HepG2 (cell line): ENCODE measurements around the gene TMEM220. TPM values are rescaled to one million over a fixed set of nuclear protein-coding genes. Genes with fewer than 3 reads are reported as not detected.

Experiments
- ATAC-seq: fragments of 200-7000 bp; cut with Tn5 transposase; 3 replicates; pipeline ENCODE4 v1.9.1; 2020; ENCODE audit warnings: mild to moderate bottlenecking, moderate library complexity
- BruUV-seq: library from RNA; stranded (reverse); fragments of 400-500 nt; replicated peaks from 2 replicates; lab custom pipeline; 2021; lab: Mats Ljungman, UMichigan
- CTCF ChIA-PET: fragments of 300-600 bp; formaldehyde crosslinking; extraction: SDS; loops from one replicate; lab custom pipeline; 2021; ENCODE audit warnings: low total read pairs, inconsistent platforms, low intra/inter-chr PET ratio; lab: Yijun Ruan, JAX
- POLR2A ChIA-PET: fragments of 350-600 bp; sonication (Branson Sonifier 250); formaldehyde crosslinking; loops from one replicate; lab custom pipeline; 2020; ENCODE audit warnings: antibody characterized with exemption, inconsistent platforms; lab: Yijun Ruan, JAX
- DNase-seq: peaks from one replicate; pipeline ENCODE4 v3.0.0-alpha.2; 2015; ENCODE audit warnings: low spot score
- FAIRE-seq: peaks from 3 replicates; lab custom pipeline; 2011; peaks lifted over from hg19 to GRCh38; lab: Jason Lieb, UNC
- H2AFZ ChIP-seq: one replicate; pipeline ENCODE4 v1.6.1; 2011; ENCODE audit warnings: low read length, inconsistent platforms
- H3K27ac ChIP-seq: fragments of 300-600 bp; 3 replicates; pipeline ENCODE4 v1.8.0; 2011; ENCODE audit warnings: mixed run types, mild to moderate bottlenecking, mixed read lengths, low read length, inconsistent platforms; ENCODE audit not compliant: insufficient read depth; ENCODE audit errors: extremely low read length
- H3K27me3 ChIP-seq, 2 experiments: fragments of 200-600 bp in 1 of 2; 2 replicates in 1 of 2; 3 replicates in 1 of 2; pipeline versions ENCODE4 v1.6.0 to v1.8.0; 2011; ENCODE audit warnings: low read length in 2 of 2, mild to moderate bottlenecking in 2 of 2, moderate library complexity in 2 of 2, inconsistent platforms in 1 of 2; ENCODE audit not compliant: insufficient read depth in 2 of 2, control insufficient read depth in 1 of 2
- H3K36me3 ChIP-seq, 2 experiments: fragments of 200-600 bp in 1 of 2; replicated peaks in 1 of 2; 2 replicates in 1 of 2; 3 replicates in 1 of 2; pipeline versions ENCODE4 v1.5.1 to v1.8.0; 2011; ENCODE audit warnings: low read length in 2 of 2, inconsistent platforms in 1 of 2; ENCODE audit not compliant: insufficient read depth in 2 of 2, control insufficient read depth in 1 of 2
- H3K4me1 ChIP-seq: 2 replicates; pipeline ENCODE4 v1.5.1; 2012; ENCODE audit warnings: low read length, inconsistent platforms; ENCODE audit not compliant: insufficient read depth
- H3K4me2 ChIP-seq: 2 replicates; pipeline ENCODE4 v1.6.0; 2011; ENCODE audit warnings: low read depth, low read length, inconsistent platforms
- H3K4me3 ChIP-seq, 3 experiments: fragments of 200-600 bp in 1 of 3; sonication (generic), shearing (Covaris generic) in 1 of 3; replicated peaks in 1 of 3; 2 replicates each; pipeline ENCODE4 v1.5.1; 2011 to 2016; ENCODE audit warnings: low read length in 3 of 3, inconsistent platforms in 2 of 3, low read depth in 2 of 3, mild to moderate bottlenecking in 2 of 3, control low read depth in 1 of 3, mixed read lengths in 1 of 3; ENCODE audit not compliant: insufficient read depth in 1 of 3
- H3K79me2 ChIP-seq: one replicate; pipeline ENCODE4 v1.6.1; 2011; ENCODE audit warnings: low read length, inconsistent platforms; ENCODE audit not compliant: insufficient read depth
- H3K9ac ChIP-seq: 2 replicates; pipeline ENCODE4 v1.6.0; 2011; ENCODE audit warnings: mild to moderate bottlenecking, low read depth, low read length, inconsistent platforms; ENCODE audit not compliant: insufficient read depth
- H3K9me3 ChIP-seq: 2 replicates; pipeline ENCODE4 v1.5.1; 2012; ENCODE audit warnings: mild to moderate bottlenecking, low read length
- H4K20me1 ChIP-seq: 2 replicates; pipeline ENCODE4 v1.6.0; 2011; ENCODE audit warnings: inconsistent platforms, mild to moderate bottlenecking, low read length, moderate library complexity; ENCODE audit not compliant: insufficient read depth
- GABPA ChIP-seq, 2 experiments: IDR thresholded peaks; 2 replicates each; pipeline ENCODE4 v1.6.1; 2011 to 2016; ENCODE audit warnings: low read depth in 2 of 2, low read length in 1 of 2, missing biosample characterization in 1 of 2, missing genetic modification characterization in 1 of 2
- SMC3 ChIP-seq: IDR thresholded peaks from 2 replicates; pipeline ENCODE4 v1.6.1; 2011; ENCODE audit warnings: low read length, improper control_type of control experiment
- STAG1 ChIP-seq: sonication (generic); formaldehyde crosslinking; IDR thresholded peaks from 2 replicates; pipeline ENCODE4 v1.4.0; 2020; ENCODE audit warnings: missing genetic modification reagents
- ZMYM3 ChIP-seq: sonication (generic); formaldehyde crosslinking; IDR thresholded peaks from 2 replicates; pipeline ENCODE4 v1.5.1; 2020; ENCODE audit warnings: mild to moderate bottlenecking, missing genetic modification reagents
- WGBS: methylation state at CpG from one replicate; pipeline ENCODE4 v1.1.6; 2017; ENCODE audit warnings: low lambda C conversion rate; 5-methylcytosine and 5-hydroxymethylcytosine counted together
- in situ Hi-C: cut with HindIII; loops from 2 replicates; pipeline ENCODE4 v1.10.0; 2017; ENCODE audit warnings: low pct_unique_long_range_greater_than_20kb; ENCODE audit not compliant: extremely low pct_ligation_motif_present
- intact Hi-C: fragments of 100-400 bp; cut with micrococcal nuclease; formaldehyde crosslinking; loops from one replicate; pipeline ENCODE4 v1.10.0; 2022; ENCODE audit not compliant: unreplicated experiment
- polyA plus RNA-seq, 8 experiments: library from polyadenylated mRNA; depleted of rRNA in 3 of 8; stranded (reverse) in 7 of 8; unstranded in 1 of 8; fragments of >200 nt; fragmentation: Illumina TruSeq in 4 of 8; extraction: Trizol in 4 of 8; gene quantifications; 2 replicates each; pipeline versions ENCODE4 v1.2.1 to v1.2.3, GENCODE V29; 2011 to 2016; ENCODE audit warnings: low read depth in 4 of 8, missing spikeins in 1 of 8, mixed read lengths in 1 of 8; ENCODE audit not compliant: insufficient read depth in 1 of 8
- total RNA-seq, 5 experiments: library from RNA; depleted of rRNA; stranded (reverse); fragments of >200 nt; fragmentation: Illumina TruSeq; extraction: Trizol; gene quantifications; 2 replicates each; pipeline ENCODE4 v1.2.3, GENCODE V29; 2016; ENCODE audit warnings: low read depth in 1 of 5
- TF ChIP-seq, protein P1 (sequence below): sonication (generic); formaldehyde crosslinking; IDR thresholded peaks from 2 replicates; pipeline ENCODE4 v1.5.0; 2020; ENCODE audit warnings: mild to moderate bottlenecking, missing genetic modification reagents, moderate library complexity
- TF ChIP-seq, protein P2 (sequence below): sonication (generic); formaldehyde crosslinking; IDR thresholded peaks from 2 replicates; pipeline ENCODE4 v1.5.0; 2020; ENCODE audit warnings: mild to moderate bottlenecking, missing genetic modification reagents
- TF ChIP-seq, protein P3 (sequence below), 2 experiments: sonication (generic) in 1 of 2; formaldehyde crosslinking in 1 of 2; IDR thresholded peaks; 2 replicates each; pipeline versions ENCODE4 v1.4.0 to v1.6.1; 2018 to 2020; ENCODE audit warnings: missing genetic modification reagents in 2 of 2, borderline replicate concordance in 1 of 2, low read depth in 1 of 2, mild to moderate bottlenecking in 1 of 2, missing biosample characterization in 1 of 2

Gene TMEM220
- total and polyA plus RNA-seq, 2 of the 13 experiments (the other 11 are each of a cell fraction or from before 2014, with no cell fraction given) = 1.3 to 2.2 TPM

DNA sequence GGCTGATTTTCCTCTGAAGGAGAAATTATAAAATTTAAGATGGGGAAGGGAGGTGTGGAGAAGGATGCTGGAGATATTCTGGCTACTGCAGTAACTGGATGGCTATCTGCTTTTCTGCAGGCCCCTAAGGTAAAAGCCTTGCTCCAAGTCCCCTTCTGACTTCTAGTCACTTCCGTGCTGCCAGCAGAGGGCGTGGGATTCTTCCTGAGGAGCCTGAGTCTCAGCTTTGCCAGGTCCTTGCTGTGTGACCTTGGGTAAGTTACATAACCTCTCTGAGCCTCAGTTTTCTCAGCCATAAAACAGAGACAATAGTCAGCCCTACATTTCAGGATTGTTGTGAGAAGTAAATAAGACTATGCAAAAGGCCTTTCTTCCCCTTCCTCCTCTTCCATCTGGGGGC lies 24.3 kb upstream of the TMEM220 start (continued):
- TF ChIP-seq, protein P1, sequence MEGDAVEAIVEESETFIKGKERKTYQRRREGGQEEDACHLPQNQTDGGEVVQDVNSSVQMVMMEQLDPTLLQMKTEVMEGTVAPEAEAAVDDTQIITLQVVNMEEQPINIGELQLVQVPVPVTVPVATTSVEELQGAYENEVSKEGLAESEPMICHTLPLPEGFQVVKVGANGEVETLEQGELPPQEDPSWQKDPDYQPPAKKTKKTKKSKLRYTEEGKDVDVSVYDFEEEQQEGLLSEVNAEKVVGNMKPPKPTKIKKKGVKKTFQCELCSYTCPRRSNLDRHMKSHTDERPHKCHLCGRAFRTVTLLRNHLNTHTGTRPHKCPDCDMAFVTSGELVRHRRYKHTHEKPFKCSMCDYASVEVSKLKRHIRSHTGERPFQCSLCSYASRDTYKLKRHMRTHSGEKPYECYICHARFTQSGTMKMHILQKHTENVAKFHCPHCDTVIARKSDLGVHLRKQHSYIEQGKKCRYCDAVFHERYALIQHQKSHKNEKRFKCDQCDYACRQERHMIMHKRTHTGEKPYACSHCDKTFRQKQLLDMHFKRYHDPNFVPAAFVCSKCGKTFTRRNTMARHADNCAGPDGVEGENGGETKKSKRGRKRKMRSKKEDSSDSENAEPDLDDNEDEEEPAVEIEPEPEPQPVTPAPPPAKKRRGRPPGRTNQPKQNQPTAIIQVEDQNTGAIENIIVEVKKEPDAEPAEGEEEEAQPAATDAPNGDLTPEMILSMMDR = peak; percentile 45
- no peak for TF ChIP-seq GABPA (IDR thresholded peaks at IDR 0.05; ENCODE audit: low read depth, low read length)
- peak; percentile 25; the same call in 1 of the 2 replicates for TF ChIP-seq GABPA (CRISPR knock-in tag; IDR thresholded peaks at IDR 0.05; ENCODE audit: low read depth)
- TF ChIP-seq, protein P2, sequence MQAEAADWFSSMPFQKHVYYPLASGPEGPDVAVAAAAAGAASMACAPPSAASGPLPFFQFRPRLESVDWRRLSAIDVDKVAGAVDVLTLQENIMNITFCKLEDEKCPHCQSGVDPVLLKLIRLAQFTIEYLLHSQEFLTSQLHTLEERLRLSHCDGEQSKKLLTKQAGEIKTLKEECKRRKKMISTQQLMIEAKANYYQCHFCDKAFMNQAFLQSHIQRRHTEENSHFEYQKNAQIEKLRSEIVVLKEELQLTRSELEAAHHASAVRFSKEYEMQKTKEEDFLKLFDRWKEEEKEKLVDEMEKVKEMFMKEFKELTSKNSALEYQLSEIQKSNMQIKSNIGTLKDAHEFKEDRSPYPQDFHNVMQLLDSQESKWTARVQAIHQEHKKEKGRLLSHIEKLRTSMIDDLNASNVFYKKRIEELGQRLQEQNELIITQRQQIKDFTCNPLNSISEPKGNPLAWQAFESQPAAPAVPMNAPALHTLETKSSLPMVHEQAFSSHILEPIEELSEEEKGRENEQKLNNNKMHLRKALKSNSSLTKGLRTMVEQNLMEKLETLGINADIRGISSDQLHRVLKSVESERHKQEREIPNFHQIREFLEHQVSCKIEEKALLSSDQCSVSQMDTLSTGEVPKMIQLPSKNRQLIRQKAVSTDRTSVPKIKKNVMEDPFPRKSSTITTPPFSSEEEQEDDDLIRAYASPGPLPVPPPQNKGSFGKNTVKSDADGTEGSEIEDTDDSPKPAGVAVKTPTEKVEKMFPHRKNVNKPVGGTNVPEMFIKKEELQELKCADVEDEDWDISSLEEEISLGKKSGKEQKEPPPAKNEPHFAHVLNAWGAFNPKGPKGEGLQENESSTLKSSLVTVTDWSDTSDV (CRISPR knock-in tag) = no peak
- peak; percentile 31; the same call in 1 of the 2 replicates for TF ChIP-seq STAG1 (CRISPR knock-in tag)
- peak; percentile 53; the same call in 1 of the 2 replicates for TF ChIP-seq ZMYM3 (CRISPR knock-in tag)
- peak; percentile 52 for TF ChIP-seq SMC3

DNA sequence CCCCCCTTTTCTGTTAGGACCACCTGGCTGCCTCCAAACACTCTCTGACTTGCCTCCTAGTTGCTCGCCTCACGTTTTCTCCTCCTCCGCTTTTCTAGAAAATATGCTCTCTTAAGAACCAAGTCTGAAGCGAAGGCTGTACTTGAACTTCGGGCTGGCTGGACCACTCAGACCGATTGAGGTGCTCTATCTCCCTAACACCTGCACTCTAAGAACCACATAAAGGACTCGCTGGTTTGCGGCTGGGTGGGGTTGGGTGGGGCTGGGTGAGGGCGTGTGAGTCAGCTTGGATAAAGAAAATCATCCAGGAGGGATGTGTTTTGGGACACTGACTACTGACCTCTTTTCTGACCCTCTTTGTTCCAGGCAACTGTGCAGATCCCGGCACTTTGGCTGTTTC lies 22.9 kb upstream of the TMEM220 start:
- H3K27me3 ChIP-seq = peaks cover 2 to 3% of the 10 kb centered on the region in 2 experiments; a peak in 3 of 5 replicates
- H3K79me2 ChIP-seq = no peaks in the 10 kb centered on the region
- no peak overlapping the region for H3K27ac ChIP-seq
- no peak overlapping the region for H3K4me3 ChIP-seq
- ATAC-seq = no peak
- no peak overlapping the region for H2AFZ ChIP-seq
- no peak for FAIRE-seq
- DNase-seq = no peak
- no peak overlapping the region for H3K9ac ChIP-seq
- H3K4me2 ChIP-seq = no peak overlapping the region
- POLR2A ChIA-PET = no interaction called here
- no peaks in the 10 kb centered on the region for H3K9me3 ChIP-seq
- intact Hi-C loops (no loop called here), in situ Hi-C loops (no loop called here)
- TF ChIP-seq, protein P3, sequence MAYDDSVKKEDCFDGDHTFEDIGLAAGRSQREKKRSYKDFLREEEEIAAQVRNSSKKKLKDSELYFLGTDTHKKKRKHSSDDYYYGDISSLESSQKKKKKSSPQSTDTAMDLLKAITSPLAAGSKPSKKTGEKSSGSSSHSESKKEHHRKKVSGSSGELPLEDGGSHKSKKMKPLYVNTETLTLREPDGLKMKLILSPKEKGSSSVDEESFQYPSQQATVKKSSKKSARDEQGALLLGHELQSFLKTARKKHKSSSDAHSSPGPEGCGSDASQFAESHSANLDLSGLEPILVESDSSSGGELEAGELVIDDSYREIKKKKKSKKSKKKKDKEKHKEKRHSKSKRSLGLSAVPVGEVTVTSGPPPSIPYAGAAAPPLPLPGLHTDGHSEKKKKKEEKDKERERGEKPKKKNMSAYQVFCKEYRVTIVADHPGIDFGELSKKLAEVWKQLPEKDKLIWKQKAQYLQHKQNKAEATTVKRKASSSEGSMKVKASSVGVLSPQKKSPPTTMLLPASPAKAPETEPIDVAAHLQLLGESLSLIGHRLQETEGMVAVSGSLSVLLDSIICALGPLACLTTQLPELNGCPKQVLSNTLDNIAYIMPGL (CRISPR knock-in tag; IDR thresholded peaks at IDR 0.05; ENCODE audit: borderline replicate concordance in 1 of 2, low read depth in 1 of 2) = no peak
- CTCF ChIA-PET = no interaction called here
- 58% methylated on average over 8 of the region's 10 CpGs for WGBS
- no TSS peak for BruUV-seq
- H3K4me1 ChIP-seq = peaks cover 27% of the 10 kb centered on the region
- H4K20me1 ChIP-seq = no peaks in the 10 kb centered on the region
- no peaks in the 10 kb centered on the region for H3K36me3 ChIP-seq
